ENCODE results near the gene LEKR1.
"Not testable (repeated sequence)": the region's sequence is repeated elsewhere in the genome, so short reads cannot be mapped to it uniquely, and the experiment has no call there.

The LEKR1 gene

GRCh38 chr3:156826144-156826895, at the start of gene LEKR1:
TSS of gene LEKR1 (plus strand) at chr3:156826353. CDS start at chr3:156829330, 2,977 bp downstream.
- peak; percentile 50 to 92 (median 82) for DNase-seq
- intact Hi-C loops (cut with DNase I), result loop anchor here (5.0 to 10.0 kb wide), 2 partner anchors 154 to 258 kb away; partner anchors contain the start of gene TIPARP

DNA sequence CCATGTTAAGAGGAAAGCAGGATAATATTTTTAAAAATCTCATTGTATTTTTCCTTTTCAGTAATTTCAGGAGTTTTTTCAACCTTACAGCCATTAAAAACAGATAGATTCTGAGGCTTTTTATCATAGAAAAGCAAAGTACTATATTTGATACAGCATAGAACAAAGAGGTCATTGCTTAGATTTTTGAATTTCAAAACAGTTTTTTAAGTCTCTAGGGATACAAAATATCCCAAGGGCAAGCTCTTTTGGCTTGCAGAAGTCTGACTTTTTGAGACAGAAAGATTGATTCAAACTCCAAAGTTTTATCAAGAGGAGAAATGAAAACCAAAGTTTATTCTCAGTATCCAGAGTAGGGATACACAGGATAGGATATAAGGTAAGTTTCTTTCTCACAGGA, 49.3 kb upstream of the LEKR1 start:
- DNase-seq, result no peak
- intact Hi-C loops (cut with DNase I), result no loop called here

- DNase-seq, result no peak
- intact Hi-C loops (cut with DNase I), result no loop called here
These were observed 44.6 kb upstream of the LEKR1 start for GRCh38 chr3:156781310-156782230.

GRCh38 chr3:156782319-156782718, 43.8 kb upstream of the LEKR1 start:
- no peak for DNase-seq
- intact Hi-C loops (cut with DNase I), result no loop called here

GRCh38 chr3:156782921-156783320, 43.2 kb upstream of the LEKR1 start:
- DNase-seq, result no peak
- intact Hi-C loops (cut with DNase I), result no loop called here

- DNase-seq, result no peak
- intact Hi-C loops (cut with DNase I), result no loop called here
These were observed 39.2 kb upstream of the LEKR1 start for GRCh38 chr3:156787001-156787400.

DNA sequence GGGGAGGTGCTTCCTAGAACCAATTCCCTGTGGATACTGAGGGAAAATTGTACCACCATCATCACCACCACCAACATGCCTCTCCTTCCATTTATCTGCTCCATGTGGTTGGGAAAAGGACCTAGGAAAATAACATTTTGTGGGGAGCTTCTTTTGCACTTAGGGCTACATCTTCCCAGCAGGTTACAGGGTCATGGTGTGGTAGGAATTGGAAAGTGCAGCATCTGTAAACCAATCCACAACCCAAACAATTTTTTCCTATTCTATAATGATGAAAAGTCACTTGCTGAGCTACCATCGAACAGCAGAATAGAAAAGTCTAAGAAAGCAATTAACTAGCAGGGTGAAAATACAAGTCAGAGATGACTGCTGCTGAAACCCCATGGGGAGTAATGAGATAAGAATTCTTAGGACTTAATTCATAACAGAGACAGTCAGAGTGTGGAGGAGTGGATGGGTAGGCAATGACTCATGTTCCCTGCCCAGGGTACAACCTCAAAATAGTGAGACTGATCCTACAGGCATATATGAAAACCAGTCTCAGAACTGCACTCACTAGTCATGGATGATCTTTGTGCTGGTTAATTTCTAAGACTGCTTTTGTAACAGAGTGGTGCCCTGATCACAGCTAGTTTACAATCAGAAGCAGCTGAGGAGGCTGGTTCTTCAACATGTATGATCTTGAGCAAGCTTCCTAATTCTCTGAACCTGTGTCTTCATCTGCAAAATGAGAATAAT, 38.1 kb upstream of the LEKR1 start:
- peak in 16 of 42 donors; percentile 6 to 73 (median 34) for DNase-seq

DNA sequence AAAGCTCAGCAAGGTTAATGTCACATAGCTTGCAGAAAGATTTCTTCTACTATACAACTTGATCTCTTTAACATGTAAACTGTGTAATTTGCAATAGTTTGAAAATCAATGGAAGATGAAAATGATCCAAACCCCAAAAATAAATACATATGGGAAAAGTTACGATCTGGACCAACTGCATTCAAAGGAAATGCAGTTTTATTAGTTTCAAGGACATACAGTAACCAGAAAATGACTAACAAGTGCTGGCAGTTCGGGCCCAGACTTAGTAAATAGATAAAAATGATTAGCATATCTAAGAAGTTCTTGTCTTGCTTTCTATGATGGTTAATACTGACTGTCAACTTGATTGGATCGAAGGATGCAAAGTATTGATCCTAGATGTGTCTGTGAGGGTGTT, 37.3 kb upstream of the LEKR1 start:
- intact Hi-C loops (cut with DNase I), result no loop called here
- DNase-seq, result no peak

More for the DNA sequence above, 38.1 kb upstream of the LEKR1 start:
- intact Hi-C loops (cut with DNase I), result no loop called here

DNA sequence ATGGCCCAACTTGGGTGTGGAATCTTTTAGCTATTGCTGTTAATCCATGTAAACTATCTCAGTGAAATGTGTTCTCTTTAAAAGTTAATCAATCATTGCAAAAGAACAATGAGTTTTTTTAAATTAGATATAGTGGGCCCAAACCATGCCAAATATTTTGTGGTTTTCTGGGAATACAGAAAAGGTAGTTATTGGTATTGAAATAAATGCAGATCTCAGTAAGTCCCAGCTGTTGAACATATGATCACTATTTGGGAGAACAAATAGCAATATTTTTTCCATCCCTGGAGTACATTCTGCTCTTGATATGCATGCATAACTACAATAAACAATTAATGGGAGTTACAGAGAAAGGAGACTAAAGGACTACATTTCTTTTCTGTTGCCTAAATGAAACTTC, 36.0 kb upstream of the LEKR1 start:
- no peak for DNase-seq
- intact Hi-C loops (cut with DNase I), result no loop called here

GRCh38 chr3:156792114-156792513, 34.0 kb upstream of the LEKR1 start:
- intact Hi-C loops (cut with DNase I), result no loop called here
- DNase-seq, result no peak

- DNase-seq, result no peak
- intact Hi-C loops (cut with DNase I), result no loop called here
These were observed 33.6 kb upstream of the LEKR1 start for GRCh38 chr3:156792536-156792935.

DNA sequence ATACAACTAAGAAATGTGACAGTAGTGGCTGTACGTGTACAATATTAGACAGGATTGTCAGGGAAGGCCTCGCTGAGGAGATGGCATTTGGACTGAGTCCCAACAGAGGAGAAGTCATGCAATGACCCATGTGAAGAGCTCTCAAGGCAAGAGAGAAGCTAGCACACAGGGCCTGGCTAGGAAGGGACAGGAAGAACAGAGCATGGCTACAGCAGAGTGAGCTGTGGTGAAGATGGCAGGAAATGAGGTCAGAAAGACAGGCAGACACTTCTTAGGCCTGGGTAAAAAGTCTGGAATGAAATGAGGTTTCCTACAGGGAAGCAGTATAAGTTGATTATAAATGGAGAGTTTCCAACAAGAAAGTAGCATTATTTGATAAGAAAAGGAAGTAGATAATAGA, 33.2 kb upstream of the LEKR1 start:
- peak in 1 of 42 donors; percentile 5 for DNase-seq
- intact Hi-C loops (cut with DNase I), result no loop called here

DNA sequence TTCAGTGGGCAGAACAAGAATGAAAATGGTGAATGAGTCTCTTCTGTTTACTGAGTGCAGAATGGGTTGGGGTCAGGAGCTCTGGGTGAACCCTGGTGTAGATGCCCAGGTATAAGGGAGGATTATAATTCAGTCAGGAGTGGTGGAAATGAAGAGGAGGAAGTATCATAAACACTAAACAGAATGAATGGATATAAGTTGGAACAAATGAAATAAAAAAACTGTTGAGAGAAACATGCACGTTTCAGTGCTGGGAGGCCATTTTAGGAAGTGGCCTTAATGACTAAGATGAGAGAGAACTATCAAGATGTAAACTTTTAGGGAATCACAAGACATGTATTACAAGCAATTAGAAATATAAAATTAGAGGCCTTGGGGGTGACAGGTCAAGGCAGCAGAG, 32.8 kb upstream of the LEKR1 start:
- no peak for DNase-seq
- intact Hi-C loops (cut with DNase I), result no loop called here

GRCh38 chr3:156793851-156794250, 32.3 kb upstream of the LEKR1 start:
- DNase-seq, result peak in 7 of 42 donors; percentile 10 to 53 (median 21)
- intact Hi-C loops (cut with DNase I), result no loop called here

- no peak for DNase-seq
- intact Hi-C loops (cut with DNase I), result no loop called here
These were observed 30.2 kb upstream of the LEKR1 start for GRCh38 chr3:156795890-156796481.

DNA sequence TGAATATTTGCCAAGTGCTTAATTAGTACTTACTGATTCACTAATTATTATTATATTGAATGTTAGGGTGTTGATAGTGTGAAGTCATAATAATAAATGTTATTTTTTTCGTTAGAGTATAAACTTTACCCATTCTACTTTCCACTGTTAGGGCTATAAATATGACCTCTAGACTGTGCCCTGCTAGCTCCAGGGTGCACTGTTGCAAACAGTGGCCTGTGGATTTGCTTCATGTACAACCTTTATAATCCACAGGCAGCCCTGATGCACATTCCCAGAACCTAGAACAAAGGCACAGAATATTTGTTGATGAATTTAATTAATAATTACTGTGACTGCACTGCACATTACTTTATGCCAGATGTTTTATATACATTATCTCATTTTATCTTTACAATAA, 28.8 kb upstream of the LEKR1 start:
- intact Hi-C loops (cut with DNase I), result no loop called here

GRCh38 chr3:156800287-156800686, 25.9 kb upstream of the LEKR1 start:
- intact Hi-C loops (cut with DNase I); DNase-seq: not testable (repeated sequence)

More for the DNA sequence above, 28.8 kb upstream of the LEKR1 start:
- no peak for DNase-seq

- no peak for DNase-seq
- intact Hi-C loops (cut with DNase I), result no loop called here
These were observed 24.4 kb upstream of the LEKR1 start for GRCh38 chr3:156801746-156802145.
